Stomach (tissue), 4 donors: Measurements from ENCODE around the gene SLC38A6.

Source experiments
- EP300 ChIP-seq: sonication (generic); formaldehyde crosslinking; IDR thresholded peaks from one replicate; pipeline ENCODE4 v1.6.1; 2017; ENCODE audit warnings: antibody characterized with exemption
- POLR2A ChIP-seq, 4 donors: fragments of 450-650 bp; IDR thresholded peaks; one replicate each; pipeline ENCODE4 v1.6.1; 2016; ENCODE audit warnings: antibody characterized with exemption in 4 of 4, control low read depth in 2 of 4, mild to moderate bottlenecking in 1 of 4, moderate library complexity in 1 of 4
- POLR2AphosphoS5 ChIP-seq, 3 donors: sonication (generic); formaldehyde crosslinking; IDR thresholded peaks; one replicate each; pipeline ENCODE4 v1.6.1; 2016; ENCODE audit warnings: antibody characterized with exemption in 3 of 3
- TF ChIP-seq, protein P1 (sequence below), 7 experiments: fragments of 450-650 bp in 4 of 7; fragments of 200-600 bp in 3 of 7; sonication (generic) in 3 of 7; IDR thresholded peaks; one replicate each; pipeline ENCODE4 v1.5.1; 2016 to 2019; ENCODE audit warnings: antibody characterized with exemption in 7 of 7, control low read depth in 2 of 7, mild to moderate bottlenecking in 1 of 7

DNA sequence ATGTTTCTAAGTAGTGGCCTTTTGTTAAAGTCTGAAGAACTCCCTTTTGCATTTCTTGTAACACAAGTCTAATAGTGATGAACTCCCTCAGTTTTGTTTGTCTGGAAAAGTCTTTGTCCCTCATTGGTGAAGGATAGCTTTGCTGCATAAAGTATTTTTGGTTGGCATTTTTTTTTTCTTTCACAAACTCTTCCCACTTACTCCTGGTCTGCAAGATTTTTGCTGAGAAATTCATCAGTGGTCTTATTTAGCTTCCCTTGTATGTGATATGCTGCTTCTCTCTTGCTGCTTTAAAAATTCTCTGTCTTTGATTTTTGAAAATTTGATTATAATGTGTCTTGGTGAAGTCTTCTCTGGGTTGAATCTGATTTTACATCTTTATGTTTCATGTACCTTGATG lies 22.9 kb upstream of the SLC38A6 start:
- TF ChIP-seq, protein P1, sequence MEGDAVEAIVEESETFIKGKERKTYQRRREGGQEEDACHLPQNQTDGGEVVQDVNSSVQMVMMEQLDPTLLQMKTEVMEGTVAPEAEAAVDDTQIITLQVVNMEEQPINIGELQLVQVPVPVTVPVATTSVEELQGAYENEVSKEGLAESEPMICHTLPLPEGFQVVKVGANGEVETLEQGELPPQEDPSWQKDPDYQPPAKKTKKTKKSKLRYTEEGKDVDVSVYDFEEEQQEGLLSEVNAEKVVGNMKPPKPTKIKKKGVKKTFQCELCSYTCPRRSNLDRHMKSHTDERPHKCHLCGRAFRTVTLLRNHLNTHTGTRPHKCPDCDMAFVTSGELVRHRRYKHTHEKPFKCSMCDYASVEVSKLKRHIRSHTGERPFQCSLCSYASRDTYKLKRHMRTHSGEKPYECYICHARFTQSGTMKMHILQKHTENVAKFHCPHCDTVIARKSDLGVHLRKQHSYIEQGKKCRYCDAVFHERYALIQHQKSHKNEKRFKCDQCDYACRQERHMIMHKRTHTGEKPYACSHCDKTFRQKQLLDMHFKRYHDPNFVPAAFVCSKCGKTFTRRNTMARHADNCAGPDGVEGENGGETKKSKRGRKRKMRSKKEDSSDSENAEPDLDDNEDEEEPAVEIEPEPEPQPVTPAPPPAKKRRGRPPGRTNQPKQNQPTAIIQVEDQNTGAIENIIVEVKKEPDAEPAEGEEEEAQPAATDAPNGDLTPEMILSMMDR (IDR thresholded peaks at IDR 0.05), result no peak
- TF ChIP-seq POLR2A (IDR thresholded peaks at IDR 0.05), result no peak
- no peak for TF ChIP-seq EP300
- TF ChIP-seq POLR2AphosphoS5 (IDR thresholded peaks at IDR 0.05), result no peak
